ENCODE measurements around the gene TIMM10.

TIMM10 gene, protein sequence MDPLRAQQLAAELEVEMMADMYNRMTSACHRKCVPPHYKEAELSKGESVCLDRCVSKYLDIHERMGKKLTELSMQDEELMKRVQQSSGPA

DNA sequence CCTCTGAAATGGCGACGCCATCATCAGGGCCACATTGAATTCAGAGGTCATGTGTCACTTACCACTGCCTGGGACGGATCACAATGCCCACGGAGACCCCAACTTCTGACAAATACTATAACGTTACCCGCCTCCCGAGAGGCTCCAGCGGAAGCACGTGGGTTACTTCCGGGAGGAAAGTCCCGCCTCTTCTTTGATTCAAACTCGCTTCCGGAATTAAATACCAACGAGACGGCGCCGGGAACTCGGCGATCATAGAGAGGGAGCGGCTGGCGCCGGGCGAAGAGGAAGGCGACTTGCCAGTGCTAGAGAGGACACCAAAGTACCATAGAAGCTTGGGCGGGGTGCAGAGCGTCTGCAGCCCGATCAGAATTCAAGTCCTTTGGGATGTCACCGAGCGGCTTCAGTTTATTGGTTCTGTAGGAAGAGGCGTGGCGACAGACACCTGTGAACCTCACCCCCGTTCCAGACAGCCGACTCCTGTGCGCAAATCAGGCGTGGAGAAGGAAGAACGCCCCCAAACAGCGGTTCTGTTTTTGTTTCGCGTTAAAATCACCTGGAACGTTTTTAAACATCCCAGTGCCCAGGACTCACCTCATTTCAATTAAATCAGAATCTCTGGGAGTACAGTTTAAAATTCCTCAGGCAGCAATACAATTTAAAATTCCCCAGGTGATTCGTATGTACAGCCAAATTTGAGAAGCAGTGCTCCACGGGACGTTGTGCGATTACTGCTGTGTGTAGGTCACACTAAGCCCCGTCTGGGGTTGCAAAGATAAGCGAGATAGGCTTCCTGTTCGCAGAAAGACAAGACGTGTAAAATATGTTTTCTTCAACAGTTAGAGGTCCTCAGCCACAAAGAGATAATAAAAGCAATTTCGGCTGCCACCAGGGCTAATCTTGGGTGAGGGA lies at the start of gene TIMM10:
Gene TIMM10 (minus strand): TSS at position 159 of the 912 bp plus-strand sequence. CDS start 565 bp downstream, outside the sequence.
- DNase-seq: peak; percentile 97

DNA sequence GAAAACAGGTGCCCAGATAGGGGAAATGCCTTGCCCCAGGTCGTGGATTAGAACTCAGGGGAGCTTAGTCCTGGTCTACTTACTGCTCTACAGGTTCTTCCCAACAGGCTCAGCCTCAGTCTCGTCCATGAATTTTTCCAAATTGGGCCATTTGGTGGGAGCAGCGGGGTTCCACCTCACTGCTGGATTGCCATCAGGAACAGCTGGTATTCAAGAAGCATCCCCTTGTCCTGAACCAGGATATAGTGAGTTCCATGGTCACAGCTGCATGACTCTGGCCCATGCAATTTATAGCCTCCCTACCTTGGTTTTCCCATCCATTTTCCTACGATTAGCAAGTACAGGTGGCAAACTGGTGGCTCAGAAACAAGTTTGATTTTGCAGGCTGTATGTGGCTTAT lies 43.5 kb upstream of the TIMM10 start:
- DNase-seq: no peak

DNA sequence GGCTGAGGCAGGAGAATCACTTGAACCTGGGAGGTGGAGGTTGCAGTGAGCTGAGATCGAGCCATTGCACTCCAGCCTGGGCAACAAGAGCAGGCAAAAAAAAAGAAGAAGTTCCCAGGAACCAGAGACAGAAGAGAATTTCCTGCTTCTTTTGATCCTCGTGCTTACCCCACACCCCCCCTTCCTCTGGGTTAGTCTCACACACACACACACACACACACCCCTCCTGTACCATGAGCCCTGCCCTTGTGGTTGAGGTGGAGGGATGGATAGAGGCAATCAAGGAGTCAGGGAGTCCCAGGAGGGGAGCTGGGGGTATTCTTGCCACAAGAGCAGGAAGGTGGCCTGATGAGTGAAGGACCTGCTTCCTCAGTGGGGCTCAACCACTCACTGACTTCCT lies 41.1 kb upstream of the TIMM10 start:
- no peak for DNase-seq

DNA sequence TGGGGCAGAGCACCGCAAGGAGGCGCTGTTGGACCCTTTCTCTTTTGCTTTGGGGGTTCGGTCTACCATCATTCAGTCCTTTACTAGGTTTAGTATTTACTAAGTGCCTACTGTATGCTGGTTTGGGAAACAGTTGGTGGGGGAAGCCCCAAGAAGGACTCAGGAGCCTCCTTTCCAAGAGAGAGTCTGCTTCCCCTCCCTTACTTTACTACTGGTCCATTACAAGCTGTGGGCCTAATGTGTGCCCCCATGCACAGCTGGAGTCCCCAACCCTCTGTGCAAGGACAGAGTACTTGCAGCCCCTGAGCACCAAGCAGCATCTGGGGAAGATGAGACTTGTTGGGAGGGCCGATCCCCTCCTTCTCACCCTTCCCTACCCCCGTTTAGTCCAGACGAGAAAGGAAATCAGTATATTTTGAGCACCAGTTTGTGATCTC lies 37.8 kb upstream of the TIMM10 start:
- no peak for DNase-seq

DNA sequence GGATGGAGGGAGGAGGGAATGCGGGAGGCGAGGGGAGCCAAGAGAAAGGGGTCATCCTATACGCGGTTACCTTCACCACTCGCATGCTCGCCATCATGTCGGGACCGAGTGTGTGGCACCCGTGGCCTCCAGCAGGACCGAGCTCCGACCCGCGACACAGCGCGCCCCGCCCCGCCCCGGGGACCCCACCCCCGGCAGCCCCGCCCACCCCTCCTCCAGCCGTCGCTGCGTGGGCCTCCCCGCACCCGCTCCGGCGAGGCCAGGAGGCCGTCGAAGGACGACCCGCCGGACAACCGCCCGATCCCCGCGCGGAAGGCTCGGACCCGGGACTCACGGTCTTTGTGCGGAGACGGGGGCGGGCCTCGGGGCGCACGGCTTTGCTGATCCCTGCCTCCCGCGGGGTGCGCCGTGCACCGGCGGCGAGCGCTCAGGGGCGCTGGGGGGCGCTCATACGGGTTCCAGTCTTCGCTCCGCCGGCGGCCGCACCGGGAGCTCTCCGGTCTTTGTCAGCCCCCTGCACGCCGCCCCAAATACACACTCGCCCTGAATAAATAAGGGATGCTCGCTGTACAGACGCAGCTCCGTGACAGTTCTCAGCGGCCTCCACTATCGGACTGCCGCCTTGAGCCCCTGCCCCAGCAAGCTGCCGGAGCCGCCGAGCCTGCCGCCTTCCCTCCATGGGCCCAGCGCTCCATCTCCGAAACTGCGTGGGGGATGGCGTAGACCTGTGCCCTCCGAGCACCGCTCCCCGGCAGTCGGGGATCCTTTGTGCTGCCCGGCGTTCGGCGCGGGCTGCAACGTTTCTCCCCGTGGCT lies 37.2 kb upstream of the TIMM10 start, which contains the start of gene UBE2L6:
Gene UBE2L6 (minus strand): TSS at position 158 of the 815 bp plus-strand sequence. CDS start 61 bp downstream, at position 97.
- peak; percentile 95 for DNase-seq

DNA sequence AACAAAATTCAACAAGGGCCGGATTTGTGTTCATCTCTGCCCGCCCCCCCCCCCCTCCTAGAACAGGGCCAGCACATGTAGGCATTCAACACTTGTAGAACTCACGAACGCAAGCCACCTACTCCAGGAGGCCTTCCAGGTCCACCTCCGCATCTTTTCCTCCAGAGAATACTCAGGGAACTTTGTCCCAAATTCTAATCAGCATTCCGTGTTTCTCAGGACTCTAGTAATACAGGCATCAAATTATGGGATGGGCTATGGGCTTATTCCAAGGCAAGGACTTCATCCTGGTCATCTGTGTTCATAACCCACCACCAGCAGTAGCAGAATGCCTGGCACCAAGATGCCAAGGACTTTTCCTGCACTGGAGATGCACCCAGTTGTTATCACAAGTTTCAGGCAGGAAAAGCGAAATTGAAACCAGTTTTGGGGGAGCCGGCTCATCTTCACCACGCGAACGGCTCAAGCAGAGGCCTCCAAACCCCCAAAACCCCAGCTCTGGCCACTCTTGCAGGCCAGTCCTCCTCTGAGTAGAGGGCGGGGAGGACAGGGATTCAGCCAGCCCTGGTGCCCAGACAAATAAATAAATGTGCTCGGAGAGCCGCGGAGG lies 36.5 kb upstream of the TIMM10 start:
- no peak for DNase-seq

DNA sequence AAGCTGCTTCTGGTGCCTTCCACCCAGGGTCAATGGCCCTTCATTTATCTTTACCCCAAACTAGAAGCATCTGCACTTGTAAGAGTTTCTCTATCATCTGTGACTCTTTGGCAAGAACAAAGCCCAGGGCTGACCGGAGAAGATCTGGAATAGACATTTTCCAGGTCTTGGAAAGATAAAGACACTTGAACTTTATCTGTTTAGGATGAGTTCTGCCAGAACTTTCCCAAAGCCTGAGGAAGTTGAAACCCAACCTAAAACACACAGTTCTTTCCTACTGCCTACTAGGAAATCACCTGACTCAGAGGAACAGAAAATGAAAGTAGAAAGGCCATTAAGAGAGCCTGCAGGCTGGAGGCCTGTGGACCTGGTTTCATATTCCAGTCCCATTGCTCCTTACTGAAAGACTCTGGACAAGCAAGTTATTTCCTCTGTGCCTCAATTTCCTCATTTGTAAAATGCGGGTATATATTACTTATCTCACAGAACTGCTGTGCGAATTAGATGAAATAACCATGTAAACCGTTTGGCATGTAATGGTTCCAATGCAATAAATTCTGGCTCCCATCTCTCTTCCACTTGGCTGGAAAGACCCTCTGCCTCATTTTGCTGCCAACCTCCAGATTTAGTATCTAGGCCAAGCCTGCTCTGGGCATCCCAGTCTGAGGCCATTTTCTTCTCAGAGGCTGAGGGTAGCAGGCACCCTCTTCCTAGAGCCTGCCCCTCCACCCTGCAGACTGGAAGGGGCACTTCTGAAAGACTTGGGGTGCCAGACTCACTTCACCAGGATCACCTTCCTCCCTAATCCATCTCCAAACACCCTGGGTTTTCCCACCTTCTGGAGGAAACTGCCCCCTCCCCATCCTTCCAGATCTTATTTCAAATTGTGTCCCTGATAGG lies 35.7 kb upstream of the TIMM10 start:
- peak; percentile 72 for DNase-seq

DNA sequence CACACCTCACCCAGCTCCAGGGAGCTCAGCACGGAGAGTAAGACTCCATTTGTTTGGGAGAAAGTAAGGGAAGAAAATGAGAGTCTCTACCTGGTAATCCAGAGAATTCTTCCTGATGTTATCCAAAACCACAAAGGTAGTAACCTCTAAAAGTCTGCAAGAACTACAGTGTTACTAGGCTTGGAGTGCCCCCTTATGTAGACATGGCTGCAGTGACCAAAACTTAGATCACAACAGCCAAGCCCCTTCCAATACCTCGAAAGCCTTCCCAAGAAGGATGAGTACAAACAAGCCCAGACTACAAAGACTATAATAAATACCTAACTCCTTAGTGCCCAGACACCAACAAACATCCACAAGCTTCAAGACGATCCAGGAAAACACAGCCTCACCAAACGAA lies 32.0 kb upstream of the TIMM10 start:
- DNase-seq: no peak

DNA sequence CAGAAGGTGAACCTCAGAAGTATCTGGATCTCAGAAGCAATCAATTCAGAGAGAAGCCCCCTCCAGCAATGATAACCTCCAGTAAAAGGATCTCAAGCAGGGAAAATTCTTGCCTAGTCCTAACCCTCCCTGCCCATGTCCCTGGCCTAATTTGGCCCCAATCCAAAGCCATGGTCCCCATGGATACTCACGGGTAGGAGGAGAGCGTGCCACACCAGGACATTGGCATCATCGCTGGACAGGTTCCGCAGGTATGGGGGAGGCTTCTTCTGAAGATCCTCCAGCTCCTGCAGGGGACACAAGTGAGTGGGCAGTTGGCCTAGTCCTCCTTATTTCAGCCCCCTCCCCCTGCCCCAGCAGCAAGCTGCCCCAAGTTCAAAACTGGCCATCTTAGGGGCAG lies 29.6 kb upstream of the TIMM10 start:
- no peak for DNase-seq

DNA sequence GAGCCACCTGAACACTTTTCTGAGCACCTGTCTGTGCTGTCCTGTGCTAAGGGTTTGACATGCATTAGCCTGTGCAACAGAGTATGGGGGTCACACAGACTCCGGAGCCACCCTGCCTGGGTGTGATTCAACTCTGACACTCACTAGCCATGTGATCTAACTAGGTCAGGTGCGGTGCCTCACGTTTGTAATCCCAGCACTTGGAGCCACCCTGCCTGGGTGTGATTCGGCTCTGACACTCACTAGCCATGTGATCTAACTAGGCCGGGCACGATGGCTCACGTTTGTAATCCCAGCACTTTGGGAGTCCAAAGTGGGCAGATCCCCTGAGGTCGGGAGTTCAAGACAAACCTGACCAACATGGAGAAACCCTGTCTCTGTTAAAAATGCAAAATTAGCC lies 25.5 kb upstream of the TIMM10 start:
- no peak for DNase-seq

DNA sequence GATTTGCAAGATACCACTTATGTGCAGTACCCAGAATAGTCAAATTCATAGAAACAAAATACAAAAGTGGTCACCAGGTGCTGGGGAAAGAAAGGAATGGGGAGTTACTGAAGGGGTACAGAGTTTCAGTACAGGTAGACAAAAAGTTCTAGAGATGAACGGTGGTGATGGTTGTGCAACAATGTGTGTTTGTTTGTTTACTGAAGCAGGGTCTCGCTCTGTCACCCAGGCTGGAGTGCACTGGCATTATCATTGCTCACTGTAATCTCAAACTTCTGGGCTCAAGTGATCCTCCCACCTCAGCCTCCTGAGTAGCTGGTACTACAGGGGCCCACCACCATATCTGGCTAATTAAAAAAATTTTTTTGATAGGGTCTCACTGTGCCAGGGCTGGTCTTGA lies 24.8 kb upstream of the TIMM10 start:
- no peak for DNase-seq

DNA sequence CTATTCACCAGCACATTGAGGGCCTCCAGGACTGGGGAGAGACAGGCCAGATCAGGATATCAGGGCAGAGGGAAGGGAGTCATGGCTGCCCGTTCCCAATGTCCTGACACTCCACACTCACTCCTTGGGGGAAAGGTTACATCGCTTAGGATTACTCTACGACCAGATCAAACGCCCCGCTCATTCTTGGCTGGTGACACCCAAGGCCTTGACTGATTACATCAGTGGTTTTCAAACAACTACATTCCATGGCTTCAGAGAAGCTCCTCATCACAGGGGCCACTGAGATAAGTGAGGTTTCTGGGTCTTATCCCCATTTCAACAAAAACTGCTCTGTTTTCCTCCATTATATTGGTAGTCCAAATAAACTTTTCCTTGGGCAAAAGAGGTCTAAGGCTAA lies 21.9 kb upstream of the TIMM10 start:
- no peak for DNase-seq

DNA sequence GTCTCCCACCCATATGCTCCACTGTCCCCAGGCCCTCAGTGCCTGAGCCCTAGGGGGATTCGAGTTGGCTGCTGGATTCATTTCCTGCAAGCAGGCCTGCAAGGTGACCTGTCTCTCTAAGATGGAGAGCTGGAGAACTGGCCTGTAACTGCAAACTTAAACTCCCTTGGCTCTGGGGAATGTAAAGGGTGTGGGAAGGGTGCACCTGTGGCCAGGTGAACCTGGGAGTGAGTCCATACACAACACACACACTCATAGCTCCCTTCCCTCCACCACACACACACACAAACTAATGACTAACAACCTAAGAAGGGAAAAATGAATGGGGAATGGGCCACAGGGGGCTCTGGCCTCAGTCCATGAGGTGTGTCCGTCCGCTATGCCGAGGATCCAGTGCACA lies 21.4 kb upstream of the TIMM10 start:
- DNase-seq: no peak

DNA sequence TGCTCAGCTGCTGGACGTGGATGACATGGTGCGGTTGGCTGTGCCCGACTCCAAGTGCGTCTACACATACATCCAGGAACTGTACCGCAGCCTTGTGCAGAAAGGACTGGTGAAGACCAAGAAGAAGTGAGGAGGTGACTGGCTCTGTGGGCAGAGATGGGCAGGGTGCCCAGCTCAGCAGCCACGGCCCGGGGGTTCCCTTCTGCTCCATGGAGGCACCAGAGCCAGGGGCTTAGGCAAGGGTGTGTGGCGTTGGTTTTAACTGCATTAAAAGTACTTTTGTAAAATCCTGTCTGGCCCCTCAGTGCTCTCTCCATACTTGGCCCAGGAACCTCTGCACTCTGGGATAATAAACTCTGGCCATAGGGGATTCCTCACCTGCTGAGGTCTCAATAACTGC lies 19.4 kb upstream of the TIMM10 start:
- no peak for DNase-seq

DNA sequence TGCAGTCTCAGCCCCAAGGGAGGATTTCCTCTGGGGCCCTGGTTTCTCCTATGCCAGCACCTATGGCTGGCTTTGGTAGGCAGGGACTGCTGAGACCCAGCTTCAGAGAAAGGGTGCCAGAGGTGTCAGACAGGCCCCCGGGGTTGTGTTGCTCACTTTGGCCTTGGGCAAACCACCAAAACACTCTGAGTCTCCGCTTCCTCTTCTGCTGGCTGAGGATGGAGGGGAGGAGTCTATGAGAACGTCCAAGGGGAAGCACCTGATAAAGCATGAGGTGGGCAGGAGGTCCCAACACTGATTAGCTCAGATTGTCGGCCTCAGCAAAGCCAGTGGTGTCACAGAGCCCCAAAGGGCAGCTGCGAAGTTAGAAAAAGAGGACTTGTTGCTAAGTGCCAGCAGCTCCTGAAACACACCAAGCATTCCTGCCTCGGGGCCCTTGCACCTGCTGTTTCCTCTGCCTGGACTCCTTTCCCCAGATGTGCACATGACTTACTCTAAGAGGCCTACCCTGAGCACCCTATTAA lies 17.4 kb upstream of the TIMM10 start:
- no peak for DNase-seq

DNA sequence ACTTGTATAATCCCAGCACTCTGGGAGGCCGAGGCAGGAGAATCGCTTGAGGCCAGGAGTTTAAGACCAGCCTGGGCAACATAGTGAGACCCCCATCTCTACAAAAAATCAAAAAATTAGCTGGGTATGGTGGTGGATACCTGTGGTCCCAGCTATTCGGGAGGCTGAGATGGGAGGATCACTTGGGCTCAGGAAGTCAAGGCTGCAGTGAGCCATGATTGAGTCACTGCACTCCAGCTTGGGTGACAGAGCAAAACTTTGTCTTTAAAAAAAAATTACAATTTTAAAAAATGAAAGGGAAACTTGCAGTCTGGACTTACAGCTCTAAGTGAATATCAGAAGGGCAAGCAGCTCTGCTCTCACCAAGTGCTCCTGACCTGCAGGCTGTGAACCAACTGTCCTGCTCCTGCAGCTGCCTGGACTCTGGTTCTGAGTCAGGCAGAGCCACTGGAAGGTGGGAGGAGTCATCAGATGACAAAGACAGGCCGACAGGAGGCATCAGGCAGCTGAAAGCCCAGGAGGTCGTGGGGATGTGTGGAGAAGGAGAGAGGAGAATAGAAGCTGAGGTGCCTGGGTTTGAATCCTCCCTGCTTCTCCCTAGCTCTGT lies 16.4 kb upstream of the TIMM10 start:
- no peak for DNase-seq

DNA sequence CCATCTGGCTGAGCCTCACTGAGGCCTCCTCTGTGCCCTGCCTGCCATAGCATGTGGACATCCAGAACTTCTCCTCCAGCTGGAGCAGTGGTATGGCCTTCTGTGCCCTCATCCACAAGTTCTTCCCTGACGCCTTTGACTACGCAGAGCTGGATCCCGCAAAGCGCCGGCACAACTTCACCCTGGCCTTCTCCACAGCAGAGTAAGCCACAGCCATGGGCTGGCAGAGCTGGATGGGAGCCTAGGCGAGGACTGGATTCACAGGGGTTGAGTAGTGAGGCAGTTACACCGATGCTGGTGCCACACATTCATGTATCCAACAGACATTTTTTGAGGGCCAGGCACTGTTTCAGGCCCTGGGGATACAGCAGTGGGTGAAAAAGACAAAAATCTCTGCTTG lies 15.9 kb upstream of the TIMM10 start:
- DNase-seq: no peak

DNA sequence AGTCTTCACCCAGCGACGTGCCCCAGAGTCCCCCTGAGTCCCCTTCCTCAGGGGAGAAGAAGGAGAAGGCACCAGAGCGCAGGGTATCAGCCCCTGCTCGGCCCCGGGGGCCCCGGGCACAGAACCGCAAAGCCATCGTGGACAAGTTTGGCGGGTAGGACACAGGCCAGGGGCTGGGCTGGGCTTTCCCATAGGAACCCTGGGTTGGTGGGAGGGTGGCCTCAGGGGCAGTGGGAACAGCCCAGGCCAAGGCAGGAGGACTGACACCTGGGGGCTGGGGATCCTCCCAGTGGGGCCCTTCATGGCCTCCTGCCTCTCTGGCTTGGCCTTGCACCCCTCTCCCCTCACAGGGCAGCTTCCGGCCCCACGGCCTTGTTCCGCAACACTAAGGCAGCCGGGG lies 15.3 kb upstream of the TIMM10 start:
- DNase-seq: no peak

DNA sequence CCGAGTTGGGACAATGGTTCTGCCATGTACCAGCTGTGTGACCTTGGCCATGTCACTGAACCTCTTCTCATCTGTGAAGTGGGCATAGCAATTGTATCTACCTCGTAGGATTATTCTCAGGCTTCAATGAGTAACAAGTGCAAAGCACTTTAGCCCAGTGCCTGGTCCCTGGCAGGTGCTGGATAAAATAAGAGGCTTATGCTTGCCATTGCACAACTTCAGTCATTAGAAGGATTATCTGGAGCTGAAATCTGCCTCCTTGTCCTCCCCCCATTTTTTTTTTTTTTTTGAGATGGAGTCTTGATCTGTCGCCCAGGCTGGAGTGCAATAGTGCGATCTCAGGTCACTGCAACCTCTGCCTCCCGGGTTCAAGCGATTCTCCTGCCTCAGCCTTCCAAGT lies 14.0 kb upstream of the TIMM10 start:
- DNase-seq: no peak

DNA sequence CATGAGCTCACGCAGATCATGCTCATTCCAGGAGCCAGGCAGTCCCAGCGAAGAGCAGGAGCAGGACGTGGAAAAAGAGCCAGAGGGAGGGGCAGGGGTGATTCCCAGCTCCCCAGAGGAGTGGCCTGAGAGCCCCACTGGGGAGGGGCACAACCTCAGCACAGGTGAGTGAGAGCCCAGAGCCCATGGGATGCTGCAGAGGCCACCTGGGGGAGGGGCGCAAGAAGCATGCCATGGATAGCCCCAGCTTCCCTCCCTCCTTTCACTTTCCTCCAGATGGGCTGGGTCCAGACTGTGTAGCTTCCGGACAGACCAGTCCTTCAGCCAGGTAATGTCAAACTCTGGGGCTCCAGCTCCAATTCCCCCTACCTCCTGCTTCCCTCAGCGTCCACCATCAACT lies 13.0 kb upstream of the TIMM10 start:
- DNase-seq: no peak

DNA sequence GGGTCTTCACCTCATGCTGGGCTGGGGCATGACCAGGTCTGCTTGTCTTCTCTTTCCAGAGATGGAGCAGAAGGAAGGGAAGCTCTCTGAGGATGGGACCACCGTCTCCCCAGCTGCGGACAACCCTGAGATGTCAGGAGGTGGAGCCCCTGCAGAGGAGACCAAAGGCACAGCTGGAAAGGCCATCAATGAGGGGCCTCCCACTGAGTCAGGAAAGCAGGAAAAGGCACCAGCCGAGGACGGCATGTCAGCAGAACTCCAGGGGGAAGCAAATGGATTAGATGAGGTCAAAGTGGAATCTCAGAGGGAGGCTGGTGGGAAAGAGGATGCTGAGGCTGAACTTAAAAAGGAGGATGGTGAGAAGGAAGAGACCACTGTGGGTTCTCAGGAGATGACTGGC lies 12.0 kb upstream of the TIMM10 start:
- no peak for DNase-seq
